HG03432 (cell line): ENCODE data around the gene WIPF1.

Experiments used
- ATAC-seq: cut with Tn5 transposase; IDR thresholded peaks from one replicate; pipeline ENCODE4 v1.9.1; 2021; ENCODE audit warnings: mild to moderate bottlenecking, moderate library complexity; ENCODE audit not compliant: unreplicated experiment

WIPF1 gene

DNA sequence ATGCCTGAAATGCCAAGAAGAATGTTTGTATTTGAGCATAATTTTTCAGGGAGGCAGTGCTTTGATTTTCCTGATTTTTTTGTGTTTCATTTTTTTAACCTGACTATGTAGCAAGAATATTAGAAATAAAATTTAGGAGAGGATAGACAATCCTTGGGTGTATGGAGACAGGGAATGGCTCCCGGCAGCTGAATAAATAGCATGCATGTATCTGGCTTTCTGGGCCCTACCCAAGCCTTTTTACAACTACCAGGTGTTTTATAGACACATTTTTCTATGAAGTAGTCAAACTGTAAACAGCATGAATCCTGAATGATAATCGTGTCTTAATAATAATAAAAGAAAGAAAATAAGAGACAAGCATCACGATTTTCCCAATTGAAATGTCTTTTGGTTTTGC is 52.4 kb downstream of the WIPF1 start:
- ATAC-seq = no peak

GRCh38 chr2:174544802-174545201 is 52.8 kb downstream of the WIPF1 start:
- no peak for ATAC-seq

GRCh38 chr2:174544156-174544555 is 53.4 kb downstream of the WIPF1 start:
- no peak for ATAC-seq

DNA sequence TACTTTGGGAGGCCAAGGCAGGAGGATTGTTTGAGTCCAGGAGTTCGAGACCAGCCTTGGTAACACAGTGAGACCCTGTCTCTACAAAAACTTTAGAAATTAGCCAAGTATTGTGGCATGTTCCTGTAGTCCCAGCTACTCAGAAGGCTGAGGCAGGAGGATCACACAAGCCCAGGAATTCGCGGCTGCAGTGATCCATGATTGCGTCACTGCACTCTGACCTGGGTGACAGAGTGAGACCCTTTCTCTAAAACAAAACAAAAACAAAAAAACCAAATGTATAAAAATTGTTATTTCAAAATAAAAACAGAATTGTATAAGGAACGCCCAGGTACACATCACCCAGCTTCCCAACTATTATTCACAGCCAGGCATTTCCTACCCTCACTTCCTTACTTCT is 56.7 kb downstream of the WIPF1 start:
- no peak for ATAC-seq

DNA sequence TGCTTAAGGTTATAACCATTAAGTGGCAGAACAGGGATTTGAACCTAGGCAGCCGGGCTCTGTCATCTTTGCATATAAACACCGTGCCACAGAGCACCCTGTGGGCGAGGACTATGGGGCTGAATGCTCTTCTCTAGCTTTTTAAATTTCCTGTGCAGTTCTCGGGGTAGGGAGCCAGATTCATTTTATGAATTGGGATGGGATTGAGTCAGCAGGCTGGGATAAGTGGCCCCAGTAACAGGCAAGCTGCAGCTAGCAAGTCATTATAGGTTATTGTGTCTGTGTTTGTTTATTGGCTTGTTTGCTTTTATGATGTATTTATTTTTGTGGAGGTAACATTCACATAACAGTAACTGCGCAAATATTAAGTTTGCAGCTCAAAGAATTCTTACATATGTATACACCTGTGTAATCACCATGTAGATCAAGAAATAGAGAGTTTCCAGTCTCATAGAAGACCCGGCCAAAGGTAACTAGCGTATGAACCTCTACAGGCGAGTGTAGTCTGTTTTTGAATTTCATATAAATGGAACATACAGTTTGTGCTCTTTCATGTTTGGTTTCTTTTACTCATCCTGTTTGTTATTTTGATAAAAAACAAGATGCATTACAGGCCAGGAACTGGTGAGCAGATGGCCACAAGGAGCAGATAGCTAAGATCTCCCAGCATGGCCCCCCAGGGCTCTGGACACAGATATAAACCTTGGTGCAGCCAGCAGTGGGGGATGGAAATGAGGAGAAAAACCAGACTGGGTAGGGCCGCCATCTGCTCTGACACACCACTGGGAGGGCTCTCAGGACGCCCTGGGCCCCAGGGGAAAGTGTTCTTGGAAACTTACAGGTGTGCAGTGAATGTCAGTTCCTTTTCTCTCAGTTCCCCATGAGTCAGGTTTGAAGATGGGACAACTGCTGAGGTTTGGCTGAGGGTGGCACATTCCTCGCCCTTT is 61.6 kb downstream of the WIPF1 start:
- ATAC-seq = no peak

- no peak for ATAC-seq
Observed at GRCh38 chr2:174535083-174535482, 62.5 kb downstream of the WIPF1 start.

- no peak for ATAC-seq
Observed at GRCh38 chr2:174529916-174530315, 67.7 kb downstream of the WIPF1 start.

DNA sequence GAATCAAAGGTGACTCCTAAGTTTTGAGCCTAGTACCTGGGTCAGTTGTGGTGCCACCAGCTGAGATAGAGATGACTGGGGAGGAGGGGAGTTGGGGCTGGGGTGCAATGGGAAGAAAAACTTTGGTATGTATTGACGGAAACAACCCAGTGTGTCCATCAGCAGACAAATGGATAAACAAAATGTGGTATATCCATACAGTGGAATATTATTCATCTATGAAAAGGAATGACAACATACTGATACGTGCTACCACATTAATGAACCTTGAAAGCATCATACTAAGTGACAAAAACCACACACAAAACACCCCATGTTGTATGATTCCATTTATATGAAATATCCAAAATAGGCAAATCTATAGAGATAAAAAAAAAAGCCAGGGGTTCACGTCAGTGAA is 69.6 kb downstream of the WIPF1 start:
- no peak for ATAC-seq

DNA sequence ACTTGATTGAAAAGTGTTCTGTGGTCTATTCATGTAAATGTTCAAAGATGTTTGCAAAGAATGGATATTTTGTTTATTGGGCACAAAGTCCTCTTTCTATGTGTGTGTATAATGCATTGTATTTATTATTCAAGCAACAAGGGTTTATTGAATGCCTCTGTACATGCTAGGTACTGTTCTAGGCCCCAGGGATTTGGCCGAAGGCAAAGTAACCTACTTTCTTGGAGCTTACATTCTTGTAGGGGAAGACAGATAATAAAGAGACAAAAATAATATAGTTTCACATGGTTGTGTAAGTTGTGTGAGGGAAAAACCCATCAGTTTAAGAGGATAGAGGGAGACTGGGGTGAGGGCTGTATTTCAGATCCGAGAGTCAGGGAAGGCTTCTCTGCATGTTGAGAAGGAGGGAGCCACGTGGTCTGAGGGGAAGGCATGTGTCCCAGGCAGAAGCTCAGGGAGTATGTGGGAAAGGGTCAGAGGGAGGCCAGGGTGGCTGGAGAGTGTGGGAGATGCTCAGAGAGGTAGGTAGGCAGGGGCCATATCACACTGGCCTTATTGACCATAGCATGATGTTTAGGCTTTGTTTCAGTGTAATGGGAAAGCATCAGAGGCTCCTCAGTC is 70.4 kb downstream of the WIPF1 start:
- ATAC-seq = no peak

- ATAC-seq = no peak
Observed at GRCh38 chr2:174524527-174524926, 73.1 kb downstream of the WIPF1 start.

DNA sequence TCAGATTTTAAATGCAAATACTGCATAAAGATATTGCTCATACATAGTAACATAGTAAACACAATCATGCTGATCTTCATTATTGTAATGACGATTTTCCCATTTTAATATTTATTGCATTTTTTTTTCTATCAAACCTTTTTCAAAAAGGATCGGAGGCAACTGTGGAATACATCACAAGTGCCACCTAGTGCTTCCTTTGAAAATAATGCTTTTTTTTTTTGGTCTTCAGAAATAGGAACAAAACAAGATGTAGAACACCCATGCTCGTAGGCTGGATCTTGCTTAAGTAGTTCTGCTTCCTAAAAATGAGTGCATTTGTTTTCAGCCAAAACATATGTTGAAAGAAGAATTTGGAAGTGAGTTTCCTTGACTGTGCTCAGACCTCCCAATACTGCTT is 75.1 kb downstream of the WIPF1 start:
- no peak for ATAC-seq

- no peak for ATAC-seq
Observed at GRCh38 chr2:174518395-174518794, 79.2 kb downstream of the WIPF1 start.

DNA sequence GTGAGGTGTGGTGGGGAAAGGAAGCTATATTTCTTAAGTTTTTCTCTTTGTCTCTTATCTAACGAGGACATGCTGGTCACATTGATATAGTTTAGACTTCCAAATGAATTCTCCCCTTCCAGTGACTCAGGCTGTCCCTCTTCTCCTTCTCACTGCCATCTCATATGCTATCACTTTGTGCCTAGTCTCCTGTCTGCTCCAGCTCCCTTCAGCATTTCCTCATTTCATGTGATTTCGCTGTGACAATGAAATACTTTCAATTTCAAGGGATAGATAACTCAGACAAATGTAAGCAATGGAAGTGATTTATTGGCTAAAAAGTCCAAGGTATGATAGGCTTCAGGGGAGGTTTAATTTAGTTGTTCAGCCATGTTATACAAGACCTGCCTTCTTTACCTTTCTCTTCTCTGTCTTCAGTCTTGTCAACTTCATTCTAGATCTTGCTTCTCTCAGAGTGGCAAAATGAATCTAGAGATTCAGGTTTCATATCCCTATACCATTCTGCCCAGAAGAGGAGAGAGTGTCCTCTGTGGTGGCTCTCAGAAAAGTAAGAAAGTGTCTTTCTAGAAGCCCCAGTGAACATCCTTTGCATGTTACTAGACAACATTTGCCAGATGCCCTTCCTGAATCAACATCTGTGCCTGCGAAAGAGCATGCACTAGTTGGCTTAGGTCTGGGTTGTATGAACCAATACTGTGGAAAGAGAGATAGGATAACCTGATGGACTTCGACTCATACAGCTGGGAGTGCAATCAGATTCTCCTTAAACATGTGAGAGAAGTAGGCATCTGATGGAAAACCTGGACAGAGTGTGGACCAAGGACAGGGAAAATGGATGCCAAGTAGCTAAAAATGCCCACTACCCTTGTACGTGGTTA is 80.9 kb downstream of the WIPF1 start:
- no peak for ATAC-seq

- no peak for ATAC-seq
Observed at GRCh38 chr2:174512345-174512744, 85.3 kb downstream of the WIPF1 start.

GRCh38 chr2:174511580-174512260 is 85.9 kb downstream of the WIPF1 start:
- no peak for ATAC-seq

GRCh38 chr2:174510583-174511189 is 86.9 kb downstream of the WIPF1 start:
- ATAC-seq = no peak
